Mucosa of gallbladder (tissue), 1 donor: ENCODE data around the gene CCR3. TPM values are rescaled to one million over a fixed set of nuclear protein-coding genes. Genes with fewer than 3 reads are reported as not detected.

ENCODE experiments used
- DNase-seq: peaks from one replicate; pipeline ENCODE4 v3.0.0-alpha.2; 2020; ENCODE audit warnings: low spot score
- total RNA-seq: library from RNA; stranded (reverse); gene quantifications from one replicate; pipeline ENCODE4 v1.2.1, GENCODE V29; 2021
- donor health status: DM: no; HTN: no; CAD: no.

The CCR3 gene
- total RNA-seq, 1 donor from 2014 or later: not detected

DNA sequence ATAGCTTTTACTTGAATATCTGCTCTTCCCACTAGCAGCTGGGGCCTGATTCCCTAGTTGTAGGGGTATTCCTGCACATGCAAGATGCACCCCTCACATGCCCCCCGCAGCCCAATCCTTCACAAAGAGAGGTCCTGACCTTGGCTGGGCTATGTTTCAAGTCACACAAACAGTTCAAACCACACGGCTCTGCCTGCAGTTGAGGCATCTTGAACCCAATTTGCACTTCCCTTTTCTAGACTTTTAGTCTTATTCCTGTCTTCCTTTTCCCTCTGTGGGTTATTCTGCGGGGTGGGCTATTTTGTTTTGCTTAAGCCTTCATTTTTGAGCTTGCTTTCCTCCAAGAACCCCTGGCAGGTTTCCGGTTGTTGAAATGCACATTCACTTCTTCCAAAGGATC is 20.9 kb upstream of the CCR3 start:
- no peak for DNase-seq

DNA sequence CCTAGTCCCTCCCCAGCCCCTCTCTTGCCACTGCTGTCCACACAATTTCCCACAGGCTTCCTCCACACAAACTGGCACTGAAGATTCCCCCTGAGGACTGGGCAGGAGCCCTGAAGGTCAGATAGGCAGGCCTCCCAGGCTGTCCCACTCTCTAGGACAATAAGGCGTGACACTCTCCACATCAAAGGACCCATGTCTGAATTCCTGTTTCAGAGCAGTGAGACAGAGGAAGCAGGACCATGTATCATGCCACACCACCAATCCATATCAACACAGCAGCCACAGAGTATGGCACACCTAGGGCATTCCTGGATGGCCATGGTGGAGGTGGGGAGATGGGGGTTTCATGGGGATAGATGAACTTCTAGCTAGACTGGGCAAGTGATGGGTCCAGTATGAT is 20.3 kb upstream of the CCR3 start:
- no peak for DNase-seq

GRCh38 chr3:46222435-46223161 is 19.7 kb upstream of the CCR3 start:
- DNase-seq: no peak

DNA sequence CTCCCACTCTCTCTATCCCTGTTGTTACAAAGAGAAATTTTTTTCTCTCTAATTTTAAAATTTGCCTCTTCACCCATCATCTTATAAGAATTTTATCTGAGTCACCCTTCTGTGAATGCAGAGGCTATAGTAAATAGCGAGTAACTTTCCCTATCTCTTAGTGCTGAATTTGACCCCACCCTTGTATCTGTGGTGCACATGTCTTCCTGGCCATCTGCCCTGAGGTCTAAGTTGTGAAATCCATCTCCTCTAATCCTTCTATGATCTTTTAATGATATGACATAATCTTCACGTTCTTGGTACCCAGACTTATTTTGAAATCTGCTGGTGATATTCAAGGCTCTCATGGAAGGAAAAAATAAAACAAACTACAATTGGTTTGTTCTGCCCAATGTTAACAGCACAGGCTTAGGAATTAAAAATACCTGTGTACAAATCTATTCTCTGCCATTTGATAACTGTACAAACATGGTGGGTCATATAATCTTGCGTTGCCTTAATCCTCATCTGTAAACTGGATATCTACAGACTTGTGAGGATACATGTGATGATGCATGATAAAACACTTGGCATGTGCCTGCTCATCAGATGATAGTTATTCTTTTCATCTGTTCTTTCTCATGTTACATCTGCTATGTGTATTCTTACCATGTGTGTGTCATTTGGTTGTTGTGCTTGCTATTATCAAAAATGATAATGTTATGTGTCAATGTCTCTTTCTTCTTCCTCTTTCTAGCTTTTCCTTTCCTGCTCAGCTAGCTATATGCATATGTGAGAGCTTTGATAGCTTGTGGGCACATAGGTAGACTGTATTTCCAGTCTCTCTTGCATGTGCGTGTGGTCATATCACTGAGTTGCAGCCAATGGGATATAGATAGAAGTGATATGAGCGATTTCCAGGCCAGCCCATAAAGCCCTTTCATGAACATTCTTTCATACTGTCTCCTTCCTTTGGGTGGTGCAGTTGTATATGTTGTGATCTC is 13.7 kb upstream of the CCR3 start:
- DNase-seq: no peak

DNA sequence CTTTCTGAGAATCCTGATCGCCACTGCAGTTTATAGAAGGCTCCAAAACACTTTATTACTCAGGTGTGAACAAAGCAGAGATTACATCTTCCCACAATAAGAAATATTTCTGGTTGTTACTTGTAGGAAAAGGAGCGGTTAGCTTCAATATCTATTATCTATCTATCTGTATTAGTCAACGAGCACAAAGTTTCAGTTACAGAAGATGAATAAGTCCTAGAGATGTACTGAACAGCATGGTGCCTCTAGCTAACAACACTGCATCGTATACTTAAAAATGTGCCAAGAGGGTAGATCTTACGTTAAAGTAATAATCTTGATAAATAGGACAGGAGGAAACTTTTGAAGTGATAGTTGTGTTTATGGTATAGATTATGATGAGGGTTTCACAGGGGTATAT is 10.9 kb upstream of the CCR3 start:
- no peak for DNase-seq

DNA sequence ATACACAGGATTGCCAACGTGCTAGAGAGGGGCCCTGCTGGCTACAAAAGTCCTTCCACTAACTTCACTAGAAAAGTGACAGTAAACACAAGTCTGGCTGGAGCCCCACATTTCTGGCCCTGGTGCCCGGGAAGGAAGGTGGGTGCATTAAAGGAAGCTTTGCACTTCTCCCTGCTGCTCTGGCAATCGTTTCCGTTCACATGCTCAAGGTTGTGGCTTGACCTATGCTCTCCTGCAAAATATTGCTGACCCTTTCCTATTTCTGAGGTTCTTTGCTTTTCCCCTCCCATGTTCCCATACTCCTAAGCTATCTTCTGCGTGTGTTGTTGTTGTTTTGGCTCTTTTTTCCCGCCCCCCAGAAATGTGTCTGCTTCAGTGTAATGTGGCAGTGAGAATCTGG is 9.1 kb upstream of the CCR3 start:
- DNase-seq: no peak

GRCh38 chr3:46235425-46235824 is 6.8 kb upstream of the CCR3 start:
- no peak for DNase-seq

- no peak for DNase-seq
Measured at GRCh38 chr3:46236294-46237054, 5.8 kb upstream of the CCR3 start.

DNA sequence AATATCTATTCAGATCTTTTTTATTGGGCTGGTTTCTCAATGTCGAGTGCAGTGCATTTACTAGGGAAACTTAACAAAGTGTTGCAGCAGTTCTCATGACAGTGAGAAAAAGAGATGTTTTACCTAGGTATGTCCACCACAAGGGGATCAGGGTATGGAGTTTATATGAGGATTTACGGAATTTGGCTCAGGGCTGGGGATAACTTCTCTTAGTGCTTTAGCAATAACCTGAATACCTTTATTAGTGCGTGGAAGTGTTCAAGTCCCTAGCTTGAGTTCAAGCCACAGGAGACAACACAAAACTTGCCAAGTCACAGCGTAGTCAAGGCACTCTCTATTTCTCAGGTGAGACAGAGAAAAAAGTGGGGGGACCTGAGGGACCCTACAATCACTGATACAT is 3.9 kb upstream of the CCR3 start:
- DNase-seq: no peak

DNA sequence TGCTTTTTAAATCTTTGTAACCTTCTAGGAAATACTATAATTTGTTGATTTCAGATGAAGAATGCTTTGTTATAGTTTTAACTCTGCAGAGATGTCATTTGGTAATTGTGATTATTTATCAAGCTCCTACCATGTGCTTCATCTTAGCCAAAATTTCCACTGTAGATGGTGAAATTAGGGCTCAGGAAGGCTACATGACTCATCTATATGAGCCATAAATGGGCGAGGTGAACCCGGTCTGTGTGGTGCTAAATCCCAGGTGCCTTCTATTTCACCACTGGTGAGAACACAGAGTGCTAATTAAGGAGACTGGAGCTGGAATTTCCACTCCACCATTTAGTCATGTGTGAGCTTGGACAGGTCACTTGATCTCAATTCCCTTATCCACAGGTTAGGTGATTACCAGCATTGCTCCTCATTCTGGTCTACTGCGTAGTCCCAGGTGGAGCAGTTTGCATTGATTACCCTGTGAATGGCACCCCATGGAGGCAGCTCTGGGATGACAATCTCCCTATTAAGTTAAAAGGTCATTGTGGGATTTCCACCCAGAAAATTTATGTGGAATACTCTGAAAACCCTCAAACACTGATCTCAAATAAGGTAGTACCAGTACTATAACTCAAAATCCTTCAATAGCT is 2.8 kb upstream of the CCR3 start:
- no peak for DNase-seq

DNA sequence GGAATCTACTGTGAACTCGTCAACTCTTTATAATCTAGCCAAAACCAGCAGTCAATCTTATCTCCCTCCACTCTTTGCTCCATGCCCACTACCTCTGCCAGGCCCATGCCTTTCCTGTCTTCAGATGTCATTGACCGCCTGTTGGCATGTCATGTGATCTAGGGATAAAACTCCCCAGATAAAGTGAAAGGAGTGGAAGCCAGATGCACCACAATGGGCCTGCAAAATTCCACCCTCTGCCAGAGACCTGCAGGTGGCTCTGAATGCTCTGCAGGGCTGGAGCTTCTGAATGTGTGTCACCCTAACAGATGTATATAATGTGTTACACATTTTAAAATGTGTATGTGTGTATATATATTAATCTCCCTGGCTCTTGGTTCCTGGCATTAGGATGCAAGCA is 2.3 kb upstream of the CCR3 start:
- DNase-seq: no peak

GRCh38 chr3:46243560-46243959 is 1.3 kb downstream of the CCR3 start:
- DNase-seq: no peak

GRCh38 chr3:46245146-46245545 is 2.9 kb downstream of the CCR3 start:
- DNase-seq: no peak

GRCh38 chr3:46252980-46253379 is 10.7 kb downstream of the CCR3 start:
- no peak for DNase-seq

DNA sequence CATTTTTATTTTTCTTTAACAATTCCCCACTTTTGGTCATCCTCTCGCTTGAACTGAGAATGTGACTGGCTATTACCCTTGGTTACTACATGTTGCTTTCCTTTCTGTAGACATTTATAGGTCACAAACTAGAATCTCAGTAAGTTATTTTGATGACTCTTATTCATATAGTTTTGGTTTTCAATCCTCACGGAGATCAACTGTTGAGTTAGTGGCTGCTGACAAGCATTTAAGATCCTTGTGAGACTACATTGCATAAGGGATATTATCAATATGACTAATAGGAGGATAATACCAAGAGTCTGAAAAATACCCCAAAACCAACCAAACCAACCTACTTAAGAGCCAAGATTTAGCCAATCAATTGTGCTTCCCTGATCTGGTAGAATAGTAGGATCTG is 16.3 kb downstream of the CCR3 start:
- no peak for DNase-seq

DNA sequence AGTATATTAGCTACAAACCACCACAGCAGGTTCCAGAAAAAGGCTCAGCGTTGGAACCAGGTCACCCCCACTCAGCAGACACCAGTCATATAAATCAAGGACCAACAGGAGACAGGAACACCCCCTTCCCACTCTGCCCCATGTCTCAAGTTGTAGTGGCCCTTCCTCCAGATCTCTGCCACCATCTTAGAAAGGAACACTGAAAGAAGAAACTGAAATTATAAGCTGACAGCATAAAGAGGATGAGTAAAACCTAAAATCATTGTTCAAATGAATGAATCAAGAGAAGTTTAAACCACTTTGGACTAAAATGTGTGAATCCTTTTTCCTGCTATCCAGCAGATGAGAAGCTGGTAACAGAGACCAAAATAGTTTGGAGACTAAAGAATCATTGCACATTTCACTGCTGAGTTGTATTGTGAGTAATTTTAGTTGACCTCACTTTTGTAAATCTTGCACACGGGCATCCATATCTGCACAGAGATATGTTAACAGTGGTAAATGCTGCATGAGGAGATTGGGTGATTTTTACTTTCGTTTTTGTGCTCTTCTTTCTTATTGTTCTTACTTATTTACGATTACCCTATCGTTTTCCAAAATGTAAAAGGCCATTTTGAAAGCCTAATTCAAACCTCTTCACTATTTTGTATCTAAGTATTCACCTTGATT is 19.8 kb downstream of the CCR3 start:
- no peak for DNase-seq

GRCh38 chr3:46264002-46264401 is 21.7 kb downstream of the CCR3 start:
- no peak for DNase-seq

GRCh38 chr3:46266598-46266997 is 24.3 kb downstream of the CCR3 start:
- DNase-seq: no peak

- DNase-seq: no peak
Measured at GRCh38 chr3:46269556-46269955, 27.3 kb downstream of the CCR3 start.

GRCh38 chr3:46270474-46270873 is 28.2 kb downstream of the CCR3 start:
- no peak for DNase-seq

DNA sequence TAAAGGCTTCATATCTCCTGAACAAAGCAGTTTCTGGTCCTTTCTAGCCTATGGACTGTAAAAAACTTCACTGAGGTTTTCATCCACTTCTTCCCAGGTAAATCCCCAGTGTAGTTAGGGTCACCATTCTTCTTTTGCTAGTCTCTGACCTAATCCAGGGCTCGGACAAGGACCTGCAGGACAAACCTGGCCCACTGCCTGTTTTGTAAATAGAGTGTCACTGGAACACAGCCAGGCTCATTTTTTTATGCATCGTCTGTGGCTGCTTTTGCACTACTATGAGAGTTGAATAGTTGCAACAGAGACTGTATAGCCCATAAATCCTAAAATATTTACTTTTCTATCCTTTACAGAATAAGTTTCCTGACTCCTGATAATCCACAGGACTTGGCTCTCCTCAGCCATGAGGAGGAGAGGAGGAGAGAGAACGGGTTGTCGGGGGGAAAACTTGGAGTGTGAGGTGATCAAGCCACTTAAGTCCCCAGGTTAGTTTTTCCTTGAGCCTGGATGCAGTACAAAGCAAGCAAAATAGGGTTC is 29.0 kb downstream of the CCR3 start:
- DNase-seq: no peak
